GM11168 (cell line): ENCODE results near the gene MVP.
"Not testable (repeated sequence)": the region's sequence is repeated elsewhere in the genome, so short reads cannot be mapped to it uniquely, and the experiment has no call there.

Source experiments
- in situ Hi-C: fragments of 300-500 bp; cut with MboI; formaldehyde crosslinking; loops from one replicate; pipeline ENCODE4 v1.12.0; 2022; ENCODE audit warnings: low sequenced_read_pairs; ENCODE audit not compliant: unreplicated experiment

MVP gene

DNA sequence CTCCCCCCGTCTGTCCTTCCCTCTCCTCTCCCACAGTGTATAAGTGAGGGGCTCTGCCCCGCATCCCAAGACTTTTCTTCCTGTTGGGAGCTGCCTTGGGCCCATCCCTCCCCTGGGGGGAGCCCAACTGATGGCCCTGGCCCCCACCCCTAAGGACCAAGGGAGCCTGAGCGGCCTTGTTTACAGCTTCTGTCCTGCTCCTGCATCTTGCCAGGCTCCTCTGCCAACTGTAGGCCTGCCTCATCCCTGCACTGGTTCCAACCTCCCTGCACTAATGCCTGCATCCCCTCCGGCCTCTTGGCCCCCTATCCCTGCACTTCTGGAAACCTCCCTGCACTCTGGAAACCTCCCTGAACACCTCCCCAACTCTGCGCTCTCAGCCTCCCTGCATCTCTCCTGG lies 5.7 kb upstream of the MVP start:
- in situ Hi-C loops = no loop called here

DNA sequence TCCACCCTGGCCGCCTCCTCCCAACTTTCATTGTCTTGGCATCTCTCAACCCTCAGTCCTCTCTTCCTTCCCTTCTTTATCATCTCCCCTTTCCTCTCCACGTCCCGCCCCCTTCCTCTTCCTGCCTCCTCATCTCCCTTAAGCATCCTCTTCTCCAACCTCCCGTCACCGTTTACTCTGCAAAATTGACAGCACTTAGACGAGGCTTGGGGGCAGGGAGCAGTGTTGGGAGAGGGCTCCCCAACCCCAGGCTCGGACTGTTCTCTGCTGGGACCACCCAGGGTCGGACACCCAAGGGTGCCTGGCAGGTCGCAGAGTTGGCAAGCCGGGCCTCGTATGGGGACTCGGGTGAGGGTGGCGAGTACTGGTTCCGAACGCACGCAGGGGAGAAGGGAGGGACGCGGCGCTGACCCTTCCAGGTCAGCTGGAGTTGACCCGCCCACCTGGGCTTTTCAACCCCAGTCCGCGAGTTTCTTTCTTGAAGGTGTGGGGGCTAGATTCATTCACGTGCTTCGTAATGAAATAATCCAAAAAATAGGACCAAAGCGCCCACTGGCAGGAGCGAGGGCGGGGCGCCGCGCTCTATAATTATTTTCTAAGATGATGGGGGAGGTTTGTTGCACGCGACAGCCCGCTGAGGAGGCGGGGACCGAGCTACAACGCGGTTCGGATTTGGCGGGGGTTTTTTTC lies 5.1 kb upstream of the MVP start:
- in situ Hi-C loops = no loop called here

DNA sequence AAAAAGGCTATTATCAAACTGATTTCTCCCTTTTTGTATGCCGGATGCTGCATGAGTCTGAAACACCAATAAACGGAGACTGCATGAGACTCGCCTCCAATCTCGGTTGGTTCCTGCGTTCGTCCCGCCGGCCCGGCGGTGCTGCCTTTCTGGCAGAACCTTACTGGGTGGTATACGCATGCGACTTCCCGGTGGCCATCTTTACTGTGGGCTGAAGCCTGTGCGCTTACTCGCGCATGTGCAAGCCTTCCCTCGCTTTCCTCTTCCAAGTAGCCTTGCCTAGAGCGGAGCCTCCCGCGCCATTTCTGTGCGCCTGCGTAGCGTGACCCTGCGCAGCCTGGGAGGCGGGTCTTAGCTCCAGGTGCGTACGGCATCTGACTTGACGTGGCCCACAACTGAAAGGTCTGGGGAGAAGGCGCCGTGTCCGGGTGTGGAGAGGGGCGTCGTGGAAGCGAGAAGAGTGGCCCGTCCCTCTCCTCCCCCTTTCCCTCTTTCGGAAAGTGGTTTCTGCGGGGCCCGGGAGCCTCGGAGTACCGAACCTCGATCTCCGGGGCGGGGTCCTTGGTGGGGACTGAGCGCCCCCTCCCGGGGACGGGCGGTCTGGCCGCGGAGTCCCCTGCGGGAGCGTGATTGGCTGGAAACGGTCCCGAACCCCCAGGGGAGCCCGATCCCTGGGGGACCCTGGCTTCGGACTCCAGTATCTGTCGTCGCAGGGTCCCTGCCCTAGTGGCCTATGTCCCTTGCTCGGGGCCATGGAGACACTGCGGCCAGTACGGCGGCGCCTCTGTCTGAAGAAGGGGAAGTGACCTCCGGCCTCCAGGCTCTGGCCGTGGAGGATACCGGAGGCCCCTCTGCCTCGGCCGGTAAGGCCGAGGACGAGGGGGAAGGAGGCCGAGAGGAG lies 4.2 kb upstream of the MVP start, which contains the start of gene PAGR1:
Gene PAGR1 (plus strand): TSS at position 360 of the 901 bp plus-strand sequence. CDS start 374 bp downstream, at position 734.
- in situ Hi-C loops = no loop called here

DNA sequence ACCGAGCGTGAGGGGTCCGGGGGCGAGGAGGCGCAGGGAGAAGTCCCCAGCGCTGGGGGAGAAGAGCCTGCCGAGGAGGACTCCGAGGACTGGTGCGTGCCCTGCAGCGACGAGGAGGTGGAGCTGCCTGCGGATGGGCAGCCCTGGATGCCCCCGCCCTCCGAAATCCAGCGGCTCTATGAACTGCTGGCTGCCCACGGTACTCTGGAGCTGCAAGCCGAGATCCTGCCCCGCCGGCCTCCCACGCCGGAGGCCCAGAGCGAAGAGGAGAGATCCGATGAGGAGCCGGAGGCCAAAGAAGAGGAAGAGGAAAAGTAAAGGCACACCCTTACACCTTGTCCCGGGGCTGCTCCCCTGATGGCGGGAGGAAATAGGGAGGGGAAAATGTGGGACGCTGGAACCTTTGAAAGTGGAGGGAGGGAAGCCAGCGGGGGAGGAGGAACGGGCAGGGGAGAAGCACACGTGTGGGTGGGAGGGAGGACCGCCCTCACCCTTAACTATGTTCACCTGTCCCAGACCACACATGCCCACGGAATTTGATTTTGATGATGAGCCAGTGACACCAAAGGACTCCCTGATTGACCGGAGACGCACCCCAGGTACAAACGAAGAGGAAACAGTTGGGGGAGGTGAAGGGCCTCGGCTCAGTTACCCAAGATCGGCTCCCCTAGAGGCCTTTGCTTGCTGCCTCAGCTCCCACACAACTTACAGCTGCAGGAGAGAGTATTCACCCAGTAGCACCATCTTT lies 3.4 kb upstream of the MVP start:
- in situ Hi-C loops = no loop called here

DNA sequence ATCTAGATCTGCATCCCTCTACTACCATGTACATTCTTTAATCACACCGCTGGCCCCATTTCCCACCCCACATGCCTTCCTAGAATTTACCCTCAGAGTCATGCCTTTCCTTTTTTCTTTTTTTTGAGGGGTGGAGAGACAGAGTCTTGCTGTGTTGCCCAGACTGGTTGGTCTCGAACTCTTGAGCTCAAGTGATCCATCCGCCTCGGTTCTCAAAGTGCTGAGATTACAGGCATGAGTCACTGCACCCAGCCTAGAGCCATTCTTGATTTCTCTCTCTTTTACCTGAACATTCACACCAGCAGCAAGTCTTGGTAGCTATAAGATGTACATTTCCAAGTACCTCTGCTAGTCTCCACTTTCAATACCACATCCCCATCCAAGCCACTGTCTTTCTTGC lies 2.2 kb upstream of the MVP start:
- in situ Hi-C loops = no loop called here

DNA sequence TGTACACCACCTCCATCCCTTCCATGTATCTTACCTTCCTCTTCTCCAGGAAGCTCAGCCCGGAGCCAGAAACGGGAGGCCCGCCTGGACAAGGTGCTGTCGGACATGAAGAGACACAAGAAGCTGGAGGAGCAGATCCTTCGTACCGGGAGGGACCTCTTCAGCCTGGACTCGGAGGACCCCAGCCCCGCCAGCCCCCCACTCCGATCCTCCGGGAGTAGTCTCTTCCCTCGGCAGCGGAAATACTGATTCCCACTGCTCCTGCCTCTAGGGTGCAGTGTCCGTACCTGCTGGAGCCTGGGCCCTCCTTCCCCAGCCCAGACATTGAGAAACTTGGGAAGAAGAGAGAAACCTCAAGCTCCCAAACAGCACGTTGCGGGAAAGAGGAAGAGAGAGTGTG lies 756 bp upstream of the MVP start:
- in situ Hi-C loops = no loop called here

DNA sequence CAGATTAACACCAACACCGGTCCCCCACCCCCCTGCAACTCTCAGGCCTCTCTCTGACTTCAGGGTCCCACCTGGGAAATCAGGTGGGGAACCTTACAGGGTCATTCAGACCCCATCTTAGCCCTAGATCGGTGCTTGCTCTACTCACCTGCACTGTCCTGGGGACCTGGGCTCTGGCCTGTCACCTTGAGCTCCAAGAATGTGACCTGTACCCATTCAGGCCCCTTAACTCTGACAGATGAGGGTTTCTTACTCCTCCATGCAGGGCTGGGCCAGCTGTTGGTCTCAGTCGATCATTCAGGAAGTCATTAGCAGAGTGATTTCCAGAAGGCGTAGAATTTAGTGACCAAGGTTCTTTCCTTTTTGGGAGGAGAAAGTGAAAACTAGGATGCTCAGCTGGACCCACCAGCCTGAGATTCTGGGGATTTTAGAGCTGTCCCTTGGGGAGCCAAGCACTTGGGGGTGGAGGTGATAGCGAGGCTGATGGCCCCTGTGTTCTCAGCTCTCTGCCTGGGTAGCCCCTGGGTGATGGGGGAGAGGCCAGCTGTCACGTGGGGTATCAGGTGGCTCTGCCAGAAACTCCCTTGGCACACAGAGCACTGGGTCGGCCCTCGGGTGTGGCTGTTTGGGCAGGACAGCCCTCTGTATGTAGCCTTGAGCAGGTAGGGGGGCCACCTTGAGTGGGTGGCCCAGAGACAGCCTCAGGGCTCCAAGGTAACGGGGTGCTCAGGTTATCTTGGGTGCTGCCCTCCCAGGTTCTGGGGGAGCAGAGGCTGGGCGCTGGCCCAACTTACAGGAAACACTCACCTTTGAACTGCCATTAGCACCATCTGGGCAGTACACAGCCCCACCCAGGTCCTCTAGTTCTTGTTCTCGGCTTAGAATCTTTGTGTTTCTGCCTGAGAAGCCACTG lies 724 bp downstream of the MVP start:
- in situ Hi-C loops = no loop called here

DNA sequence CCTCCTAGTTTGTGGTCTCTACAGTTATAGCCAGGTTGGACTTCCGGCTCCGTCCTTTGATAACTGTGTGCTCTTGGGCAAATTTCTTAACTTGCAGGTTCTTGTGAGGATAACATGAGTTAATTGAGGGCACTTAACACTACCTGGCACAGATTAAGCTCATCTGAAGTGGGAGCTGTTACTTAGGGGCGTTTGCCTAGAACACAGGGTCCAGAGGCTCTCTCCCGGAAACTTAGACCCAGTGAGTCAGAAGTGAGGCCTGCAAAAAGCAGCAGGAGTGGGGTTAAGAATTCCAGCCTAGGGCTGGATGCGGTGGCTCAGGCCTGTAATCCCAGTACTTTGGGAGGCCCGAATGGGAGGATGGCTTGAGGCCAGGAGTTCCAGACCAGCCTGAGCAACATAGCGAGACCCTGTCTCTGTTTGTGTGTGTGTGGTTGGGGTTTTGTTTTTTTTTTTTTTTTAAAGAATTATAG lies 1.4 kb downstream of the MVP start:
- in situ Hi-C loops = no loop called here

DNA sequence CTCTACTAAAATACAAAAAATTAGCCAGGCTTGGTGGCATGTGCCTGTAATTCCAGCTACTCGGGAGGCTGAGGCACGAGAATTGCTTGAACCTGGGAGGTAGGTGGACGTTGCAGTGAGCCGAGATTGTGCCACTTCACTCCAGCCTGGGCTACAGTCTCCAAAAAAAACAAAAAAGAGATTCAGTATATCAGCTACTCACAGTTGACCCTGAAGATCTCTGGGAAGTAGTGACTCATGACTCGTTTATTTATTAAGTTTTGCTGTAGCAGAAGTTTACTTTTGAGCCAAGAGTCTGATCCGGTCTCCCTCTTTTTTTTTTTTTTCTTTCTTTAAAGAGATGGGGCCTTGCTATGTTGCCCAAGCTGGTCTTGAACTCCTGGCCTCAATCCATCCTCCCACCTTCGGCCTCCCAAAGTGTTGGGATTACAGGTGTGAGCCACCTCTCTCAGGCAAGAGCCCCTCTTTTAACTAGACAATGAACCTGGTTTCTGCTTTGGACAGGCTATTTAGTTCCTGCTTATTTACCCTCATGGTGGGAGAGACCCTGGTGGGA lies 4.4 kb downstream of the MVP start:
- in situ Hi-C loops = no loop called here

DNA sequence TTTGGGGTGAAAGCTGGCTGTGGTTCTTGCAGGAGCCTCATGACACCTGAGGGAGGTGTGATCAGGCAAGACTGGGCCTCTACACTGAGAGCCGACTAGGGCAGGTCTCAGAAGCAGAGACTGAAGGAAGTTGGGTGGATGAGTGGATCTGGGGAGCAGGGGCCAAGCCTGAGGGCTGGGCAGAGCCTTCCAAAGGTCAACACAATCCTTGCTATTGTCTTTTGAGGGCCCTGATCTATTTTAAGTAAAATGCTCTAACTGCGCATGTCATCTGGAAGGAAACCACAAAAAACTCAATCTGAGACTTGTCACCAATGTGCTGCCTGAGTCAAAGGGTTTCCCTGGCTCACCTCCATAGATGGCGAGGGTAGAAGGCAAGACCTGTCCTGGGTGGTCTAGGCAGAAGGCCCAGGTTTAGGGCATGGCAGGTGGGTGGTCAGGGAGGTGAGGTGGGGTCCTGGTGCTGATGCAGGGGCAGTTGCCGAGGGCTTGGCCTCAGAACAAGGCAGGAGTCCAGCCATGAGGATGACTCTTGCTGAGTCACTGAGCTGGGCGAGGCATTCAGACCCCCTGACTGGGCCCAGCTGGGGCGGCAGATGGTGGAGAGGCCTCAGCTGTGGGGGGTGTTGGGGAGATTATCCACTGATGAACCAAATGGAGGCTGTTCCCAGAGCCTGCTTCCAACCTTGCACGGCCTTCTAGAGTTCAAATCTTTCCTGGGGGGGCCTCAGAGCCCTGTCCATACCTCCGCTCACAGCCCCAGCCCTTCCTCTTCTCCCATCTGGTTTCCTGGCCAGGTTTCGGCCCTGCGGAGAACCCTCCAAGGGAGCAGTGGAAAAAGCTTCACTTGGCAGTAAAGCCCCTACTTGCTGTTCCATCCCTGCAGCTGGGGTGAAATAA lies 5.1 kb downstream of the MVP start:
- in situ Hi-C loops = no loop called here

DNA sequence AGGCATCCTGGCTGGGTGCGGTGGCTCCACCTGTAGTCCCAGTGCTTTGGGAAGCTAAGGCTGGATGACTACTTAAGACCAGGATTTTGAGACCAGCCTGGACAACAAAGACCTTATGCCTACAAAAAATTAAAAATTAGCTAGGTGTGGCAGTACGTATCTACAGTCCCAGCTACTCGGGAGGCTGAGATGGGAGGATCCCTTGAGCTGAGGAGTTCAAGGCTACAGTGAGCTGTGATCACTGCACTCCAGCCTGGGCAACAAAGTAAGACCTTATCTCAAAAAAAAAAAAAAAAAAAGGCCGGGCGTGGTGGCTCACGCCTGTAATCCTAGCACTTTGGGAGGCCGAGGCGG lies 6.1 kb downstream of the MVP start:
- in situ Hi-C loops = no loop called here

DNA sequence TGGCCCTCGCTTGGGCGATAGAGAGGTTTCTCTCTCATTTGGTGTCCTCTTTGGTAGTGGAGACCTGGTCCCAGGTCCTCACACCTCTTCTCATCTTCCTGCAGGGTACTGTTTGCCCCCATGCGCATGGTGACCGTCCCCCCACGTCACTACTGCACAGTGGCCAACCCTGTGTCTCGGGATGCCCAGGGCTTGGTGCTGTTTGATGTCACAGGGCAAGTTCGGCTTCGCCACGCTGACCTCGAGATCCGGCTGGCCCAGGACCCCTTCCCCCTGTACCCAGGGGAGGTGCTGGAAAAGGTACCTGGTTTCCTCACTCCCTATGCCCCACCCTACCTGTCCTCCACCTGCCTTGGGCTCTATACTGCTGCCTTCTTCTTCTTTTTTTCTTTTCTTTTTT lies 10.5 kb downstream of the MVP start:
- in situ Hi-C loops = no loop called here

DNA sequence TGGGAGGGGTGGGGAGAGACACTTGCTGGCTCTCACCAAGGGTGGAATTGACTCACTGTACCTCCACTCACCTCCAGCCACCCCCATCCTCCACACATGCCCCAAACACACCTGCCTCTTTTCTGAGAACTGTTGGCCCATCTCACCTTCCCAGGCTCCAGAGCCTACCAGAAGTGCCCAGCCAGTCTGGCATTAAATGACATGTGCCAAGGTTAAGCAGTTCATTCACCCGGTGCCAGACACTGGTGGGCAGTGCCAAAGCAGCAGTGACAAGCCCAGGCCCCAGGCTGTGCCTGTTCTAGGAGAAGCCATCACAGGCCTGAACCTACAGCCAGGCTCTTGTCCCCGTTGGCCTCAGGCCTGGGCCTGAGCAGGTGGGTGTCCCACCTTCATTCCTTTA lies 11.2 kb downstream of the MVP start:
- in situ Hi-C loops = no loop called here

DNA sequence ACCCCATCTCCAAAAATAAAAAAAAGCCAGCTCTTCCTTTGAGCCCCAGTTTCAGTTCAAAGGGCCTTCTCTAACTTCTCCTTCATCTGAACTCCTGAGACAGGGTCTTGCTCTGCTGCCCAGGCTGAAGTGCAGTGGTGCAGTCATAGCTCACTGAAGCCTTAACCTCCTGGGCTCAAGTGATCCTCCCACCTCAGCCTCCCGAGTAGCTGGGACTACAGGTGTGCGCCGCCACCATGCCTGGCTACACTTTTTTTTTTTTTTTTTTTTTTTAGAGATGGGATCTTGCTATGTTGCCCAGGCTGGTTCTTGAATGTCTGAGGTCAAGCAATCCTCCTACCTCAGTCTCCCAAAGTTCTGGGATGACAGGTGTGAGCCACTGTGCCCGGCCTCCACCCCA lies 13.0 kb downstream of the MVP start:
- in situ Hi-C loops = not testable (repeated sequence)

DNA sequence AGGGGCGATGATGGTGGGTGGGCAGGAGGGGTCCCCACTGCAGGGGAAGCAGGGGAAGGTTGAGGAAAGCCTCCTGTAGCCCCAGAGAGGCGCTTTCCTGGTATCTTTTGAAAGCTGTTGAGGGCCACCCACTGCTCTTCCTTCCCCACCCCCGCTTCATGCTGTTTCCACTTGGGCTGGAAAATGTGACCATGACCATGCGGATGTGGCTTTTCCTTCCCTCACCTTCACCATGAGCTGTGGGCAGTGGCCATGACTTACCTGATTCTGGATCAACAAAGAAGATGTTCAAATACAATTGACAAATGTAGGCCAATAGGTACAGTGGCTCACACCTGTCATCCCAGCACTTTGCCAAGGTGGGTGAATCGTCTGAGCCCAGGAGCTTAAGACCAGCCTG lies 13.8 kb downstream of the MVP start:
- in situ Hi-C loops = no loop called here

DNA sequence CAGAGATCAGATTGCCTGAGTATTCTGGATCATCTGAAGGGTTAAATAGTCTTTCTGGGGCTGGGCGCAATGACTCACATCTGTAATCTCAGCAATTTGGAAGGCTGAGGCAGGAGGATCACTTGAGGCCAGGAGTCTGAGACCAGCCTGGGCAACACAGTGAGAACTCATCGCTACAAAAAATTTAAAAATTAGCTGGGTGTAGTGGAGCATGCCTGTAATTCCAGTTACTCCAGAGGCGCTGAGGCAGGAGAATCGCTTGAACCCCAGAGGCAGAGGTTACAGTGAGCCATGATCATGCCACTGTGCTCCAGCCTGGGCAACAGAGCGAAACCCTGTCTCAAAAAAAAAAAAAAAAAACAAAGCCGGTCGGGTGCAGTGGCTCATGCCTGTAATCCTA lies 15.7 kb downstream of the MVP start:
- in situ Hi-C loops = no loop called here

DNA sequence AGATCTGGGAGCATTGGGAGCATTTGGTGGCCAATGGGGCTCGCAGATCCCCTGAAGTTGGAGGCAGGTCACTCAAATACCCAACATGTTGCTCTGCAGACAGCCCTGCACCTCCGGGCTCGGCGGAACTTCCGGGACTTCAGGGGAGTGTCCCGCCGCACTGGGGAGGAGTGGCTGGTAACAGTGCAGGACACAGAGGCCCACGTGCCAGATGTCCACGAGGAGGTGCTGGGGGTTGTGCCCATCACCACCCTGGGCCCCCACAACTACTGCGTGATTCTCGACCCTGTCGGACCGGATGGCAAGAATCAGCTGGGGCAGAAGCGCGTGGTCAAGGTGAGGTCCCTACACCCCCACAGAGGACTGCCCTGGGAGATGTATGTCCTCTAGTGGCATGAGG lies 16.4 kb downstream of the MVP start:
- in situ Hi-C loops = no loop called here

DNA sequence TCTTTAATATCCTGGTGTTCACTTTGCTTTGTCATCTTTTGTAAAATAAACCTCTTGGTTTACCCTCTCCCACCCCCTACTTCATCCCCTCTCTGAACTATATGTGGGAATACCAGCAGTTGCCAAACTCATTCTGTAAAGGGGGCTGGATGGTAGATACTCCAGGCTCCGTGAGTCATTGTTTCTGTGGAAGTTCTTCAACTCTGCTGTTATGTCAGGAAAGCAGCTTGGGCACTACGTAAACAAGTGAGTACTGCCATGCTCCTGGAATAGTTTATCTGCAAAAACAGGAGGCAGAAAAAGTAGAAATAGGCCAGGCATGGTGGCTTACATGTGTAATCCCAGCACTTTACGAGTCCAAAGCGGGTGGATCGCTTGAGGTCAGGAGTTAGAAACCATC lies 17.6 kb downstream of the MVP start:
- in situ Hi-C loops = no loop called here

DNA sequence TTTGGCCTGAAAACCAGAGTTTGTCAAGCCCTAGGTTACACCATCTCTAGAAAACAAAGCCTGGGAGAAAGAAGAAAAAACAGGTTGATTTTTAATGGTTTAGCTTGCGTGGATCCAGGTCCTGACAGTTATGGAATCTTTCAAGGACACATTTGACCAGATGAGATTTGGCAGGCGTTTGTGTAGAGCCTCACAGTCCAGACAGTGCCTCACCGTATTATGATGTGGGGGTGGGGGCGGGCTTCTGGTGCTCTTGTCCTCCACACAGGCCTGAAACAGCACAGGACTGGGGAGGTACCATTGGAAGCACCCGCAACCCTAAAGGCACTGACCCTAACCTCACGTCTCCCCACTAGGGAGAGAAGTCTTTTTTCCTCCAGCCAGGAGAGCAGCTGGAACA lies 19.6 kb downstream of the MVP start:
- in situ Hi-C loops = no loop called here
